GM12875 (cell line): ENCODE measurements around the gene NEUROD4.
A peak's percentile ranks its signal among the peaks of the same experiment; 100 is the strongest.

Experiments used
- H3K4me3 ChIP-seq: one replicate; pipeline ENCODE4 v1.5.1; 2011; ENCODE audit warnings: low read depth, low read length, control low read depth
- TF ChIP-seq, protein P1 (sequence below): IDR thresholded peaks from 2 replicates; pipeline ENCODE4 v1.5.1; 2011; ENCODE audit warnings: low read depth, mild to moderate bottlenecking, control low read depth, inconsistent platforms, low read length, moderate library complexity, borderline replicate concordance; ENCODE audit not compliant: insufficient read depth

The NEUROD4 gene

DNA sequence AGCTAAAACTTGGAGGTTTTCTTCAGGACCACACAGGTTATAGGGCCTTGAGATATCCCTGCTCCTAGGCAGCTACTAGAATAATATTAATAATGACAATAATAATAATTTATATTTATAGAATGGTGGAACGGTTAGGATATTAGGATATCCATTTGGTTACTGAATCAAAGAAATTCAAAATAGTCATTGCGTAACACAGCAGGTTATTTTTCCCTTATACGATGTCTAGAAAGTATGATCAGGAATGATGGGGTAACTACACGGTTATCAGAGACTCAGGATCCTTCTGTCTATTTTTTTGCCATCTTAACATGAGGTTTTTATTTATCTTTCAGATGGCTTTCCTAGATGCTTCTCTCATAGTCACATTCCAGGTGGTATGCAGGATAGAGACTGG lies 39.0 kb downstream of the NEUROD4 start:
- no peak overlapping the region for H3K4me3 ChIP-seq
- TF ChIP-seq, protein P1, sequence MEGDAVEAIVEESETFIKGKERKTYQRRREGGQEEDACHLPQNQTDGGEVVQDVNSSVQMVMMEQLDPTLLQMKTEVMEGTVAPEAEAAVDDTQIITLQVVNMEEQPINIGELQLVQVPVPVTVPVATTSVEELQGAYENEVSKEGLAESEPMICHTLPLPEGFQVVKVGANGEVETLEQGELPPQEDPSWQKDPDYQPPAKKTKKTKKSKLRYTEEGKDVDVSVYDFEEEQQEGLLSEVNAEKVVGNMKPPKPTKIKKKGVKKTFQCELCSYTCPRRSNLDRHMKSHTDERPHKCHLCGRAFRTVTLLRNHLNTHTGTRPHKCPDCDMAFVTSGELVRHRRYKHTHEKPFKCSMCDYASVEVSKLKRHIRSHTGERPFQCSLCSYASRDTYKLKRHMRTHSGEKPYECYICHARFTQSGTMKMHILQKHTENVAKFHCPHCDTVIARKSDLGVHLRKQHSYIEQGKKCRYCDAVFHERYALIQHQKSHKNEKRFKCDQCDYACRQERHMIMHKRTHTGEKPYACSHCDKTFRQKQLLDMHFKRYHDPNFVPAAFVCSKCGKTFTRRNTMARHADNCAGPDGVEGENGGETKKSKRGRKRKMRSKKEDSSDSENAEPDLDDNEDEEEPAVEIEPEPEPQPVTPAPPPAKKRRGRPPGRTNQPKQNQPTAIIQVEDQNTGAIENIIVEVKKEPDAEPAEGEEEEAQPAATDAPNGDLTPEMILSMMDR = no peak

DNA sequence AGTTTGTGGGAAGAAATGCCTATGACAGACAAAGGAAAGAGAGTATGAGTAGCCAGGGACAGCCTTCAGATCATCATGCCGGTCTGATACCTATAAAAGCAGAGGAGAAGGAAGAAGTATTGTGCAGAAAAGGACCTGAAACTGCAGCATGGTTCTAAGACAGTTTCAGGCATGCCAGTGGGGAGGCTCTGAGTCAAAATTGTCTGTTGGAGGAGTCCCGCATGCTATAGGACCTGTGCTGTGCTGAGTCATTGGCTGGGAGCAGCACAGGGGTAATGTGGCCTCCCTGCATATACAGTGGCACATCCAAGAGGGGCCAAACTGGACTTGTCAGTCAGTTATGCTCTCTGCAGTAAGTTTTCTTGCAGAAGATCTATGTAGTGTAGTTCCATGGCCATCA lies 40.7 kb downstream of the NEUROD4 start:
- H3K4me3 ChIP-seq = no peak overlapping the region
- TF ChIP-seq, protein P1 = no peak

DNA sequence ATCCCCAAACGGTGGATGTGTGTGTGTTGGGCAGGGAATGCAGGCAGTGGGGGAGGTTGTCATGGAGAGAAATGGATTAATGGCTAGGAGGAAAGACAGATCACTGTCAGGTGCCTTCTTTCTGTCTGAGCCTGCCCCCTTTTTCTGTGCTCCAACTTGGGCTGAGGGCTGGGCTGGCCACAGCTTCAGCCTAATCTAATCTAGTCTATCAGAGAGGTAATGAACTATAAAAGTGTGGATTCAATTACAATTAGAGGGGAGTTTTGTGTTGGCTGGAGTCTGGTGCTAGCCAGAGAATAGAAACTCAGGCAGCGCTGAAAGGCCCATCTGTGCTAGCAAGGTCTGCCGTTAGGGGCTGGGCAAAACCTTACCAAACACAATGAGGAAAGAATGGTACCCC lies 41.2 kb downstream of the NEUROD4 start:
- TF ChIP-seq, protein P1 = no peak
- no peak overlapping the region for H3K4me3 ChIP-seq

DNA sequence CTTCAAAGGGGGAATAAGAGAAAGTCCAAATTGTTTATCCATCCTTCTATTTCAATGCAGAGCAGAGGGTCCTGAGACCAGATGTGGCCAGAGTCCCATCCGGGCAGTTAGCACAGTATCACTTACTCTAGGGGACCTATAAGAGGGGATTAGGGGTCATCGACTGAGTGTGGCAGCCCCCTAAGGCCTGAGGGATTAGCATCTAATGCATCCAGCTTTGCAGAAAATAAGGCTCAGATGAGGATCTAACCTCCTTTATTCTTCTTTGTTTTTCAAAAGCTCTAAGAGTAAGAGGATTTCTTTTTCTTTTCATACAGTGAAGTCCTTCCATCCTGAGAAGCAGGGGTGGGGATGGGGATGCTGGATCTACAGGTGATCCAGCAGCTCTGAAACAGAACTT lies 43.5 kb downstream of the NEUROD4 start:
- TF ChIP-seq, protein P1 = no peak
- no peak overlapping the region for H3K4me3 ChIP-seq

DNA sequence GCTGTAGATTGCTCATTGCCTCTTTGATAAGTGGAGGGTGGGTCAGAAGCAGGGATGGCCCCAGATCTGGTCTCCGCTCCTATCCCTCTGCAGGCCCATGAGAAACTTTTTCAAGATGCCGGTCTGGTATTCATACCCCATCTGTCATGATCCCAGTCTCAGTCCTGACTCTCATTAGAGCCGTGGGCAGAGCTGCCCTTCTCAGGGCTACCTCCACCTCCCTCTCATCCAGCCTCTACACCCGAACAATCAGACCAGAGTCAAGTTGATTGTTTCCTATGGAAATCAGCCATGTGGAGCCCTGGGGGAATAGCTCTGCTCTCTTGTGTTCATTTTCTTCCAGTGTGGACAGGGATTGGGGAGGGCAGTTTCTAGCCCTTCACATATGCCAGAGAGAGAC lies 45.8 kb downstream of the NEUROD4 start:
- H3K4me3 ChIP-seq = no peak overlapping the region
- TF ChIP-seq, protein P1 = no peak

DNA sequence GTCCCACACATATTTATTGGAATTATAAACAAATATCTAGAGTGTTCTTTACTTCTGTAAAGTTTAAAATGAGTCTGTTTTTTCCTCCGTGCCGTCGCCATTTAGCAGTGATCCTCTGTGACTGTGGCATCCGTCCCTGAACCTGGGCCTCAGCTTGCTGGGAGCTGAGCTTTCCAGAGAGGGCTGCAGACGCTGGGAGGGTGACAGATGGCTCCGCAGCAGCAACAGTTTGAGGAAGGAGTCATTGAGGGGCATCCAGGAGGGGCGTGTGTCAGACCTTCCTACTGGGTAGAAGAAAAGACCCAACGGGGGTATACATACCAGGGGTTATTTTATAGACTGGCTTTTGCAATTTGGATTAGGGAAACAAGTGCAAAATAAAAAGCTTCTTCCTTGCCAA lies 47.9 kb downstream of the NEUROD4 start:
- TF ChIP-seq, protein P1 = no peak
- no peak overlapping the region for H3K4me3 ChIP-seq

DNA sequence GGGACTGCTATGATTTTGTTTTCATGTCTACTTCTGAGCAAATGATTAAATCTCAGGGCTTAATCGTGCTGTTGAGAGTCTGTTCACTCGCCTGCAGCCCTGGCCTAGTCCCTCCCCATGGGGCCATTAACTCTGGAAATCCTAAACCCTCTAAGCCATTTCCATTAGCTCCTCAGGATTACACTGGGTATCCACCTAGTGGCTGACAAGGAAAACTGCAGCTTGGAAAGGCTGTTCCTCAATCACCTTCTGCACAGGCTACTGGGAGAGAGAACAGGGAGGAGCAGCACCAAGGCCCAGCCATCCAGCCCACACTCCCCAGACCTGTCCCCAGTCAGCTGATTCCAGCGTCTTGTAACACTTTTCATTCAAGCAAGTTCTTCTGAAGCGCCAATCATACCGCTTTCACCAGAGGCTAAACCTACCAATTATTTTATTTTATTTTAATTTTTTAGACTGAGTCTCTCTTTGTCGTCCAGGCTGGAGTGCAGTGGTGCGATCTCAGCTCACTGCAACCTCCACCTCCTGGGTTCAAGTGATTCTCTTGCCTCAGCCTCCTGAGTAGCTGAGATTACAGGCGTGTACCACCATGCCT lies 48.7 kb downstream of the NEUROD4 start:
- TF ChIP-seq, protein P1 = peak; percentile 76
- H3K4me3 ChIP-seq = no peak overlapping the region
